Stimulated activated CD4-positive, alpha-beta T cell treated with anti-CD3 and anti-CD28 coated beads, Interleukin-15, amount 100 ng/mL, for 24 hours (primary cell): ENCODE measurements around the gene HLTF.

Experiments
- DNase-seq: peaks from one replicate; pipeline ENCODE4 v3.0.0-alpha.2; 2020

The HLTF gene

GRCh38 chr3:149081772-149082171 is 4.6 kb downstream of the HLTF start:
- DNase-seq = no peak

- DNase-seq = no peak
Observed at GRCh38 chr3:149080699-149081091, 5.6 kb downstream of the HLTF start.

GRCh38 chr3:149080011-149080698 is 6.2 kb downstream of the HLTF start:
- no peak for DNase-seq

- DNase-seq = no peak
Observed at GRCh38 chr3:149077628-149078027, 8.7 kb downstream of the HLTF start.

GRCh38 chr3:149067883-149068282 is 18.4 kb downstream of the HLTF start:
- DNase-seq = no peak

- DNase-seq = no peak
Observed at GRCh38 chr3:149061776-149062175, 24.6 kb downstream of the HLTF start.

GRCh38 chr3:149058602-149059001 is 27.7 kb downstream of the HLTF start:
- no peak for DNase-seq

GRCh38 chr3:149058198-149058597 is 28.1 kb downstream of the HLTF start:
- DNase-seq = no peak

- DNase-seq = no peak
Observed at GRCh38 chr3:149055575-149055974, 30.8 kb downstream of the HLTF start.

GRCh38 chr3:149044339-149045083 is 41.8 kb downstream of the HLTF start:
- no peak for DNase-seq

- no peak for DNase-seq
Observed at GRCh38 chr3:149042789-149043386, 43.4 kb downstream of the HLTF start.

GRCh38 chr3:149038322-149038721 is 48.0 kb downstream of the HLTF start:
- no peak for DNase-seq

- no peak for DNase-seq
Observed at GRCh38 chr3:149037684-149038083, 48.6 kb downstream of the HLTF start.

GRCh38 chr3:149031096-149031495 is 55.2 kb downstream of the HLTF start:
- DNase-seq = no peak

GRCh38 chr3:149026718-149027117 is 59.6 kb downstream of the HLTF start:
- no peak for DNase-seq

GRCh38 chr3:149023951-149024350 is 62.4 kb downstream of the HLTF start:
- no peak for DNase-seq

GRCh38 chr3:149021830-149022229 is 64.5 kb downstream of the HLTF start:
- no peak for DNase-seq

GRCh38 chr3:149020839-149021252 is 65.5 kb downstream of the HLTF start:
- peak; percentile 37 for DNase-seq

- no peak for DNase-seq
Observed at GRCh38 chr3:149020196-149020838, 66.0 kb downstream of the HLTF start.

GRCh38 chr3:149019580-149019979 is 66.8 kb downstream of the HLTF start:
- DNase-seq = no peak

- DNase-seq = no peak
Observed at GRCh38 chr3:149018247-149018646, 68.1 kb downstream of the HLTF start.

GRCh38 chr3:149016669-149017541 is 69.4 kb downstream of the HLTF start:
- DNase-seq = no peak

GRCh38 chr3:149016242-149016641 is 70.1 kb downstream of the HLTF start:
- no peak for DNase-seq
